ENCODE results near the gene INPP5D. TPM values are rescaled to one million over a fixed set of nuclear protein-coding genes. Genes with fewer than 3 reads are reported as not detected.
A peak's percentile ranks its signal among the peaks of the same experiment; 100 is the strongest.

Gene INPP5D
- total and polyA plus RNA-seq, 2 of the 8 experiments (the other 6 are each of a cell fraction or from before 2014, with no cell fraction given), result 4.5 to 7.1 TPM

GRCh38 chr2:233053928-233054784 lies 6.0 kb upstream of the INPP5D start (continued):
- no peak for TF ChIP-seq CHD1 (IDR thresholded peaks at IDR 0.05; ENCODE audit: low read depth, low read length)
- TF ChIP-seq MAX (IDR thresholded peaks at IDR 0.05), result peak; percentile 47; the same call in 1 of the 2 replicates
- TF ChIP-seq KDM4A (IDR thresholded peaks at IDR 0.05; ENCODE audit: low read depth, low read length, severe bottlenecking), result no peak
- TF ChIP-seq YY1 (IDR thresholded peaks at IDR 0.05; ENCODE audit: low read depth, low read length), result 0 out of 2 replicates have a peak, but pooled peaks have one; percentile 43
- TF ChIP-seq, protein P1, sequence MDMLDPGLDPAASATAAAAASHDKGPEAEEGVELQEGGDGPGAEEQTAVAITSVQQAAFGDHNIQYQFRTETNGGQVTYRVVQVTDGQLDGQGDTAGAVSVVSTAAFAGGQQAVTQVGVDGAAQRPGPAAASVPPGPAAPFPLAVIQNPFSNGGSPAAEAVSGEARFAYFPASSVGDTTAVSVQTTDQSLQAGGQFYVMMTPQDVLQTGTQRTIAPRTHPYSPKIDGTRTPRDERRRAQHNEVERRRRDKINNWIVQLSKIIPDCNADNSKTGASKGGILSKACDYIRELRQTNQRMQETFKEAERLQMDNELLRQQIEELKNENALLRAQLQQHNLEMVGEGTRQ (IDR thresholded peaks at IDR 0.05; ENCODE audit: low read length), result no peak
- 0 out of 4 replicates have a peak, but pooled peaks of 1 of the 2 experiments have one; percentile 37 for TF ChIP-seq SIN3A (conservative IDR thresholded peaks at IDR 0.05 in 1 of 2, IDR thresholded peaks at IDR 0.05 in 1 of 2; ENCODE audit: low read depth in 1 of 2, low read length in 2 of 2)
- no peak for TF ChIP-seq CHD2 (IDR thresholded peaks at IDR 0.05; ENCODE audit: low read length)
- TF ChIP-seq SRF (IDR thresholded peaks at IDR 0.05; ENCODE audit: low read depth, low read length), result no peak
- no peak for TF ChIP-seq JUND (IDR thresholded peaks at IDR 0.05; ENCODE audit: low read length)
- TF ChIP-seq CTBP2 (IDR thresholded peaks at IDR 0.05; ENCODE audit: borderline replicate concordance, insufficient read depth, insufficient read length, low read length), result peak; percentile 52
- no peak for TF ChIP-seq POLR2AphosphoS5 (IDR thresholded peaks at IDR 0.05; ENCODE audit: low read depth, low read length)
- peak; percentile 77 to 89 for TF ChIP-seq RAD21 (IDR thresholded peaks at IDR 0.05 in 1 of 2, conservative IDR thresholded peaks at IDR 0.05 in 1 of 2; ENCODE audit: low read depth in 2 of 2, low read length in 2 of 2)
- no peak for TF ChIP-seq NANOG (IDR thresholded peaks at IDR 0.05; ENCODE audit: insufficient read depth, low read depth, low read length, poor library complexity, severe bottlenecking)
- peak; percentile 26; the same call in 1 of the 2 replicates for TF ChIP-seq GABPA (IDR thresholded peaks at IDR 0.05; ENCODE audit: borderline replicate concordance, insufficient read depth, low read length)
- TF ChIP-seq E2F6 (IDR thresholded peaks at IDR 0.05), result no peak
- TF ChIP-seq PHF8 (conservative IDR thresholded peaks at IDR 0.05; ENCODE audit: low read depth, low read length), result no peak
- no peak for TF ChIP-seq JUN (IDR thresholded peaks at IDR 0.05; ENCODE audit: low read depth, low read length)
- TF ChIP-seq, protein P2, sequence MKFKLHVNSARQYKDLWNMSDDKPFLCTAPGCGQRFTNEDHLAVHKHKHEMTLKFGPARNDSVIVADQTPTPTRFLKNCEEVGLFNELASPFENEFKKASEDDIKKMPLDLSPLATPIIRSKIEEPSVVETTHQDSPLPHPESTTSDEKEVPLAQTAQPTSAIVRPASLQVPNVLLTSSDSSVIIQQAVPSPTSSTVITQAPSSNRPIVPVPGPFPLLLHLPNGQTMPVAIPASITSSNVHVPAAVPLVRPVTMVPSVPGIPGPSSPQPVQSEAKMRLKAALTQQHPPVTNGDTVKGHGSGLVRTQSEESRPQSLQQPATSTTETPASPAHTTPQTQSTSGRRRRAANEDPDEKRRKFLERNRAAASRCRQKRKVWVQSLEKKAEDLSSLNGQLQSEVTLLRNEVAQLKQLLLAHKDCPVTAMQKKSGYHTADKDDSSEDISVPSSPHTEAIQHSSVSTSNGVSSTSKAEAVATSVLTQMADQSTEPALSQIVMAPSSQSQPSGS (IDR thresholded peaks at IDR 0.05; ENCODE audit: low read length), result peak; percentile 40; the same call in 1 of the 2 replicates

Data from H1 (cell line).